Testis (tissue), 3 donors: ENCODE results near the gene UBTF. TPM values are rescaled to one million over a fixed set of nuclear protein-coding genes. Genes with fewer than 3 reads are reported as not detected.
"Not testable (repeated sequence)": the region's sequence is repeated elsewhere in the genome, so short reads cannot be mapped to it uniquely, and the experiment has no call there.

Experiments
- DNase-seq: peaks from one replicate; pipeline ENCODE4 v3.0.0-alpha.2; 2019
- H3K27ac ChIP-seq, 2 donors: fragments of 200-600 bp; sonication (generic); one replicate each; pipeline ENCODE4 v1.5.1; 2019
- H3K27me3 ChIP-seq: fragments of 200-600 bp; sonication (generic); one replicate; pipeline ENCODE4 v1.5.1; 2019
- H3K36me3 ChIP-seq: fragments of 200-600 bp; sonication (generic); one replicate; pipeline ENCODE4 v1.5.1; 2017; ENCODE audit warnings: low read depth; ENCODE audit errors: missing control alignments
- H3K4me1 ChIP-seq: fragments of 200-600 bp; sonication (generic); one replicate; pipeline ENCODE4 v1.5.1; 2019
- H3K4me3 ChIP-seq, 2 donors: fragments of 200-600 bp; sonication (generic); one replicate each; pipeline ENCODE4 v1.5.1; 2017 to 2019
- H3K9me3 ChIP-seq: fragments of 200-600 bp; sonication (generic); one replicate; pipeline ENCODE4 v1.5.1; 2017
- CTCF ChIP-seq, 3 experiments: fragments of 450-650 bp in 2 of 3; fragments of 200-600 bp in 1 of 3; sonication (generic) in 1 of 3; IDR thresholded peaks; one replicate each; pipeline ENCODE4 v1.5.1; 2016 to 2019; ENCODE audit warnings: antibody characterized with exemption in 3 of 3, mild to moderate bottlenecking in 2 of 3, moderate library complexity in 1 of 3
- POLR2A ChIP-seq: fragments of 450-650 bp; IDR thresholded peaks from one replicate; pipeline ENCODE4 v1.6.1; 2017; ENCODE audit warnings: antibody characterized with exemption, mild to moderate bottlenecking, moderate library complexity
- WGBS, 2 donors: methylation state at CpG; one replicate each; pipeline ENCODE4 v1.1.5; 2018; 5-methylcytosine and 5-hydroxymethylcytosine counted together
- intact Hi-C: fragments of 100-400 bp; cut with DNase I; formaldehyde crosslinking; loops from one replicate; pipeline ENCODE4 v1.15.1; 2023; ENCODE audit warnings: low total_unique reads
- polyA plus RNA-seq: library from polyadenylated mRNA; stranded (reverse); fragments of 350-450 nt; fragmentation: Illumina TruSeq; extraction: RNeasy Lipid Tissue Mini Kit (QIAGEN cat#74804); gene quantifications from one replicate; pipeline ENCODE4 v1.2.3, GENCODE V29; 2014; ENCODE audit warnings: low read depth, low replicate concordance; ENCODE audit not compliant: insufficient read depth
- total RNA-seq, 2 donors: library from RNA; depleted of rRNA; stranded (reverse); fragments of >200 nt; gene quantifications; one replicate each; pipeline ENCODE4 v1.2.3, GENCODE V29; 2016

The UBTF gene
- total and polyA plus RNA-seq, 3 donors from 2014 or later: 54.2 to 78.7 (median 69.6) TPM

DNA sequence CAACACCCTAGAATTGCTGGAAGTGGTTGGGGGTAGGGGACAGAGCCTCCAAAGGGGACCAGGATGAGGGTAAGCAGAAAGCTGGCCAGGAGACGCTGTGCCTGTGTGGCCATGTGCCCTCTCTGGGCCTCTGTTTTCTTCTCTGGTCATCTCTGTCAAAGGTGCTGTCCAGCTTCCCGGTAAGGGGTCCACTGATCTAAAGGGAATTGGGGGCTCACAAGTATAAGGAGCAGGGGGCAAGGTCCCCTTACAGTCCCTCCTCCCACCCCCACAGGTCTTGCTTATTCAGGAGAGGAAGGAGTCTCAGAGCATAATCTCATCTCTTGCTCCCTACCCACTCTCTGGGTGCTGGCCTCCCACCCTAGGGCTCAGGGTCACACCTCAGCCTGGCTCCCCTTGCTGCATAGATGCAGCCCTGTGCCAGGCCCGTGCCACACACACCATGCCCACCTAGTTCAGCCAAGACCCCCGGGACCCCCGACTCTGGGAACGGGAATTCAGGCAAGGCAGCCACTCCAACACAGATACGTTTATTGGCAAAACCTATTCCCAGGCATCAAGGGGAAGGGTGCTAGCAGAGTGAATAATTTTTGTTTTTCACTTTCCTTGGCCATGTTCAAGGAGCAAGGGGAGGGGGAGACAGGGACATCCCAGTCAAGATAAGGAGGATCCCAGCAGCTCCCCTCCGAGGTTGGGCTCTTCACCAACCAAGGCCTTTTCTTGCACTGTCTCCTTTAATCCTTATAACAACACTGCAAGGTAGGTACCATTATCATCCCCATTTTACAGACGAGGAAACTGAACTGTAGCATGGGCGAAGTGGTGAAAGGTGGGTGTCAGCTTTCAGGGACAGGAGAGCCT lies 28.6 kb upstream of the UBTF start:
- Histone ChIP-seq H3K36me3 (no peaks in the 10 kb centered on the region), H3K27ac (peak overlapping the region in 1 of 2 donors; percentile 6), H3K4me1 (peaks cover 35% of the 10 kb centered on the region), H3K27me3 (no peaks in the 10 kb centered on the region), H3K4me3 (no peak overlapping the region), H3K9me3 (no peaks in the 10 kb centered on the region)
- intact Hi-C loops: no loop called here
- TF ChIP-seq CTCF (IDR thresholded peaks at IDR 0.05): no peak
- TF ChIP-seq POLR2A: no peak
- WGBS, 2 donors: 57 to 69% methylated on average over 10 of the region's 10 CpGs
- no peak for DNase-seq

- Histone ChIP-seq H3K27me3 (no peaks in the 10 kb centered on the region), H3K9me3 (no peaks in the 10 kb centered on the region), H3K36me3 (no peaks in the 10 kb centered on the region), H3K27ac (peak overlapping the region in 1 of 2 donors; percentile 6), H3K4me3 (no peak overlapping the region), H3K4me1 (peaks cover 35% of the 10 kb centered on the region)
- WGBS, 2 donors: 24 to 55% methylated on average over 6 to 7 of the region's 7 CpGs
- intact Hi-C loops: no loop called here
- TF ChIP-seq CTCF (IDR thresholded peaks at IDR 0.05) (no peak), POLR2A (no peak)
- DNase-seq: peak; percentile 60
These were observed 28.0 kb upstream of the UBTF start for GRCh38 chr17:44247440-44247841.

GRCh38 chr17:44241106-44241624 lies 21.7 kb upstream of the UBTF start:
- DNase-seq: no peak
- Histone ChIP-seq H3K36me3 (no peaks in the 10 kb centered on the region), H3K9me3 (no peaks in the 10 kb centered on the region), H3K4me3 (no peak overlapping the region), H3K4me1 (peaks cover 12% of the 10 kb centered on the region), H3K27ac (no peak overlapping the region), H3K27me3 (no peaks in the 10 kb centered on the region)
- 72 to 77% methylated on average over 6 of the region's 6 CpGs for WGBS, 2 donors
- intact Hi-C loops: no loop called here
- no peak for TF ChIP-seq POLR2A
- TF ChIP-seq CTCF (IDR thresholded peaks at IDR 0.05): no peak

- 53 to 80% methylated on average over 1 to 12 of the region's 28 CpGs for WGBS, 2 donors
- not testable (repeated sequence) for H3K9me3 ChIP-seq
These were observed 18.4 kb upstream of the UBTF start for GRCh38 chr17:44237886-44238285.

DNA sequence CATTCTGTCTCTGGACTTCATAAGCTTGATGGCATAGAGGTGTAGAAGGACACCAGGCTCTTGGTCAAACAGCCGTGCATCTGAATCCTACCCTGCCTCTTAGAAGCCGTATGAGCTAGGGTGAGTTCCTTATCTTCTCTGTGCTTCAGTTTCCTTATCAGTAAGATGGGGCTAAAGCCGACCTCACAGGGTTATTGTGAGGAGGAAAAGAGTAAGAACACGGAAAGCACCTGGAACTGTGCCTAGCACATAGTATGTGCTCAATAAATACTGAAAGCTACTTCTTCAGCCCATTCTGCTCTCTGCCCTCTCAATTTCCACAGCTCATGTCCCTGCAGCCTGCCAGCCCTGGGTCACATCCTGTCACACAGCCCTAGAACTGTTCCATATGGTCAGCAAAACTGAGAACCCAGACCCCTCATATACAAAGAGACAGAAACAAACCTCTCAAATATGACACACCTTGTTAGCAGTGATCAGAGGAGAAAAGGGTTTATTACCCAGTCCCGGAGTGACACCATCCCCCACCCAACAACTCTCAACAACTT lies 17.0 kb upstream of the UBTF start:
- TF ChIP-seq CTCF (IDR thresholded peaks at IDR 0.05) (no peak), POLR2A (no peak)
- 67 to 82% methylated on average over 5 of the region's 5 CpGs for WGBS, 2 donors
- no peak for DNase-seq
- intact Hi-C loops: no loop called here
- Histone ChIP-seq H3K9me3 (no peaks in the 10 kb centered on the region), H3K27ac (no peak overlapping the region), H3K36me3 (no peaks in the 10 kb centered on the region), H3K4me1 (peaks cover 9% of the 10 kb centered on the region), H3K4me3 (no peak overlapping the region), H3K27me3 (no peaks in the 10 kb centered on the region)

More at GRCh38 chr17:44237886-44238285, 18.4 kb upstream of the UBTF start:
- H3K4me1 ChIP-seq, DNase-seq, intact Hi-C loops, H3K4me3 ChIP-seq, H3K27ac ChIP-seq, H3K36me3 ChIP-seq, H3K27me3 ChIP-seq: not testable (repeated sequence)
